Neural crest cell (in vitro differentiated cells): ENCODE results near the gene GLT1D1. TPM values are rescaled to one million over a fixed set of nuclear protein-coding genes. Genes with fewer than 3 reads are reported as not detected.

ENCODE experiments used
- DNase-seq: peaks from one replicate; pipeline ENCODE4 v3.0.0; 2021; ENCODE audit warnings: low read depth, mixed read lengths, low spot score
- H3K27ac Mint-ChIP-seq: one replicate; pipeline ENCODE4 v1.8.0; 2021; ENCODE audit warnings: mild to moderate bottlenecking, mixed read lengths; ENCODE audit not compliant: unreplicated experiment
- H3K27me3 Mint-ChIP-seq: 2 replicates; pipeline ENCODE4 v1.8.0; 2021; ENCODE audit warnings: low read depth, mild to moderate bottlenecking, mixed read lengths
- H3K36me3 Mint-ChIP-seq: 2 replicates; pipeline ENCODE4 v1.8.0; 2021; ENCODE audit warnings: low read depth, mild to moderate bottlenecking, mixed read lengths
- H3K4me1 Mint-ChIP-seq: 2 replicates; pipeline ENCODE4 v1.8.0; 2021; ENCODE audit warnings: mixed read lengths
- H3K4me3 Mint-ChIP-seq: one replicate; pipeline ENCODE4 v1.8.0; 2021; ENCODE audit warnings: mild to moderate bottlenecking, mixed read lengths
- H3K9me3 Mint-ChIP-seq: 2 replicates; pipeline ENCODE4 v1.8.0; 2021; ENCODE audit warnings: mixed read lengths
- CTCF ChIP-seq: fragments of 200-600 bp; sonication (generic); conservative IDR thresholded peaks from 2 replicates; pipeline ENCODE4 v1.5.0; 2021; ENCODE audit warnings: antibody characterized with exemption, mild to moderate bottlenecking
- total RNA-seq: library from RNA; stranded (reverse); gene quantifications from 2 replicates; pipeline ENCODE4 v1.2.1, GENCODE V29; 2021

GLT1D1 gene
- total RNA-seq, 1 donor from 2014 or later = 7.4 TPM

GRCh38 chr12:128818065-128819022, 34.9 kb upstream of the GLT1D1 start:
- peaks cover 32% of the 10 kb centered on the region for H3K4me1 Mint-ChIP-seq
- no peak for TF ChIP-seq CTCF
- H3K27ac Mint-ChIP-seq = no peak overlapping the region
- H3K27me3 Mint-ChIP-seq = no peaks in the 10 kb centered on the region
- no peak overlapping the region for H3K4me3 Mint-ChIP-seq
- H3K9me3 Mint-ChIP-seq = no peaks in the 10 kb centered on the region
- DNase-seq = no peak
- H3K36me3 Mint-ChIP-seq = peaks cover 18% of the 10 kb centered on the region

- no peak overlapping the region for H3K27ac Mint-ChIP-seq
- TF ChIP-seq CTCF = no peak
- peaks cover 33% of the 10 kb centered on the region for H3K4me1 Mint-ChIP-seq
- peak overlapping the region; percentile 56 for H3K4me3 Mint-ChIP-seq
- peaks cover 8% of the 10 kb centered on the region for H3K36me3 Mint-ChIP-seq
- no peaks in the 10 kb centered on the region for H3K9me3 Mint-ChIP-seq
- no peaks in the 10 kb centered on the region for H3K27me3 Mint-ChIP-seq
- no peak for DNase-seq
These were observed 33.8 kb upstream of the GLT1D1 start for GRCh38 chr12:128819293-128820144.

GRCh38 chr12:128820253-128820652, 33.0 kb upstream of the GLT1D1 start:
- TF ChIP-seq CTCF = no peak
- H3K27me3 Mint-ChIP-seq = no peaks in the 10 kb centered on the region
- no peaks in the 10 kb centered on the region for H3K9me3 Mint-ChIP-seq
- H3K4me1 Mint-ChIP-seq = peaks cover 39% of the 10 kb centered on the region
- no peak for DNase-seq
- peaks cover 2% of the 10 kb centered on the region for H3K36me3 Mint-ChIP-seq
- H3K4me3 Mint-ChIP-seq = peak overlapping the region; percentile 56
- H3K27ac Mint-ChIP-seq = no peak overlapping the region

GRCh38 chr12:128820723-128821432, 32.4 kb upstream of the GLT1D1 start:
- Mint-ChIP-seq H3K4me1 (peaks cover 41% of the 10 kb centered on the region), H3K27ac (no peak overlapping the region), H3K27me3 (no peaks in the 10 kb centered on the region), H3K4me3 (peak overlapping the region; percentile 80), H3K9me3 (no peaks in the 10 kb centered on the region), H3K36me3 (peaks cover 2% of the 10 kb centered on the region)
- no peak for TF ChIP-seq CTCF
- no peak for DNase-seq
